Measurements from ENCODE around the gene THAP7.

The THAP7 gene

DNA sequence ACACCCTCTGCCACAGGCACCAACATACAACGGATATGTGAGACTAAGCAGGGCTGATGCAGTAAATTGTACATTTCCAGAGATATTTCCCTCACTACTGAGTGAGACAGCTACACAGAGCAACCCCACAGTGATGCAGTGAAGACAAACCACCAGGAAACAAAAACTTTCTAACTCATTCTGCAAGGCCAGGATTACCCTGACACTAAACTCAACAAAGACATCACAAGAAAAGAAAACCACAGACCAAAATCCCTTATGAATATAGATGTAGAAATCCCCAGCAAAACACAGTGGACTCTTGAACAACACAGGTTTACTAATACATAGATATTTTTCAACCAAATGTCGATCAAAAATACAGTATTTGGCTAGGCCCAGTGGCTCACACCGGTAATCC lies 32.0 kb upstream of the THAP7 start:
- Histone ChIP-seq H3K9ac (ENCODE audit: low read depth, low read length) (no peak overlapping the region), H3K4me2 (ENCODE audit: insufficient read depth, low read length) (no peak overlapping the region), H3K9me3 (ENCODE audit: insufficient read depth, low read length, severe bottlenecking) (no peaks in the 10 kb centered on the region), H4K20me1 (ENCODE audit: insufficient read depth, low read length) (0 out of 2 replicates have a peak, but pooled peaks cover 3% of the 10 kb centered on the region), H3K27me3 (ENCODE audit: insufficient read depth, low read length, poor library complexity) (peaks cover 5% of the 10 kb centered on the region), H2AFZ (ENCODE audit: low read depth, low read length) (no peak overlapping the region), H3K79me2 (ENCODE audit: insufficient read depth, low read length) (no peaks in the 10 kb centered on the region), H3K27ac (ENCODE audit: low read length) (no peak overlapping the region), H3K4me1 (ENCODE audit: insufficient read depth, low read length) (no peaks in the 10 kb centered on the region), H3K36me3 (ENCODE audit: insufficient read depth, low read length) (no peaks in the 10 kb centered on the region), H3K4me3 (ENCODE audit: low read depth in 1 of 2, low read length in 2 of 2) (no peak overlapping the region)
- TF ChIP-seq CTCF (IDR thresholded peaks at IDR 0.05; ENCODE audit: borderline replicate concordance, extremely low read depth, low read length, poor library complexity, severe bottlenecking), result no peak
- no peak for TF ChIP-seq EZH2 (IDR thresholded peaks at IDR 0.05; ENCODE audit: borderline replicate concordance, low read depth, low read length, severe bottlenecking)
- ATAC-seq (ENCODE audit: insufficient read depth, low read depth) (no peak), DNase-seq (no peak)

GRCh38 chr22:21032868-21033688 lies 31.2 kb upstream of the THAP7 start:
- no peak overlapping the region for H3K27ac ChIP-seq (ENCODE audit: low read length)
- H3K9ac ChIP-seq (ENCODE audit: low read depth, low read length), result no peak overlapping the region
- no peaks in the 10 kb centered on the region for H3K9me3 ChIP-seq (ENCODE audit: insufficient read depth, low read length, severe bottlenecking)
- TF ChIP-seq CTCF (IDR thresholded peaks at IDR 0.05; ENCODE audit: borderline replicate concordance, extremely low read depth, low read length, poor library complexity, severe bottlenecking) (no peak), EZH2 (IDR thresholded peaks at IDR 0.05; ENCODE audit: borderline replicate concordance, low read depth, low read length, severe bottlenecking) (no peak)
- H3K27me3 ChIP-seq (ENCODE audit: insufficient read depth, low read length, poor library complexity), result peaks cover 5% of the 10 kb centered on the region
- no peaks in the 10 kb centered on the region for H3K36me3 ChIP-seq (ENCODE audit: insufficient read depth, low read length)
- no peak overlapping the region for H3K4me2 ChIP-seq (ENCODE audit: insufficient read depth, low read length)
- ATAC-seq (ENCODE audit: insufficient read depth, low read depth), result no peak
- 0 out of 2 replicates have a peak, but pooled peaks cover 3% of the 10 kb centered on the region for H4K20me1 ChIP-seq (ENCODE audit: insufficient read depth, low read length)
- H3K4me1 ChIP-seq (ENCODE audit: insufficient read depth, low read length), result no peaks in the 10 kb centered on the region
- H3K79me2 ChIP-seq (ENCODE audit: insufficient read depth, low read length), result no peaks in the 10 kb centered on the region
- no peak for DNase-seq
- no peak overlapping the region for H3K4me3 ChIP-seq (ENCODE audit: low read depth in 1 of 2, low read length in 2 of 2)
- no peak overlapping the region for H2AFZ ChIP-seq (ENCODE audit: low read depth, low read length)

DNA sequence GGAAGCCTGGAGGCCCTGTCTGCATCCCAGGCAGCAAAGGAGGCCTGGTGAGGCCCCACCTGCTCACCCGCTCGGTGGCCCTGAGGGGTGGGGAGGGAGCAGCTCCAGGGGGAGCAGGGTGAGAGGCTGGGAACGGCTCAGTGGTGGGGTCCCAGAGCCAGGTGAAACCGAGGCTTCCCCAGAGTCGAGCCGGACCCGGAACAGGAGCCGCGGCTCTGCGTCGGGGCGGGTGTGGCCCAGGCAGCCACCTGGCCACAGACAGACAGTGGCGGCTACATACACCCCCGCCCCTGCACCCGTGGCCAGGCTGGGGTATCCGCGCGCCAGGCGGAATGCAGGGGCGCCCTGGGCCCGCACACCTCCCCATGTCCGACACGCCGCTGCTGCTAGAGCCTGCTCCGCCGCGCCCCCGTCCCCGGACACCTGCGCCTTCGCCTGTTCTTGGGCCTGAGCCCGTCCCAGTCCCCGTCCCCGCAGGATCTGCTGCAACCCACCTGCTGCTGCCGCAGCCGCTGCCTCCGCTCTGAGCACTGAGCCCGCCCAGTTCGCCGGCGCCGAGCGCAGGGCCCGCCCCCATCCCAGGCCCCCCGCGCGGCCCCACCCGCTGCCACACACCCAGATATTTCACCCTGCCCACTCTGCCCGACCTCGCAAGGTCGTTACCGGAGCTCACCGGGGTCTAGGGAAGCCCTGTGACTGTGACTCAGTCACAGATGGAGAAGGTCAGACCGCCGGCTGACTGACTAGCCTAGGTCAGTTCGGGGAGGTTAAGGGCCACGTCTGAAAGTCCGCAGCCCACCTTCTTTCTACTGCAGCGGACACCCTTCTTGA lies 30.3 kb upstream of the THAP7 start, which contains the start of gene SLC7A4:
TSS of gene SLC7A4 (minus strand) at position 525 of the 831 bp plus-strand sequence. CDS start 749 bp downstream, outside the sequence.
- Histone ChIP-seq H3K9me3 (ENCODE audit: insufficient read depth, low read length, severe bottlenecking) (no peaks in the 10 kb centered on the region), H2AFZ (ENCODE audit: low read depth, low read length) (no peak within 1 kb of the TSS), H3K9ac (ENCODE audit: low read depth, low read length) (no peak within 1 kb of the TSS), H3K4me2 (ENCODE audit: insufficient read depth, low read length) (no peak within 1 kb of the TSS), H4K20me1 (ENCODE audit: insufficient read depth, low read length) (0 out of 2 replicates have a peak, but pooled peaks cover 3% of the 10 kb centered on the region), H3K27ac (ENCODE audit: low read length) (no peak within 1 kb of the TSS), H3K4me3 (ENCODE audit: low read depth in 1 of 2, low read length in 2 of 2) (no peak within 1 kb of the TSS), H3K79me2 (ENCODE audit: insufficient read depth, low read length) (no peaks in the 10 kb centered on the region), H3K4me1 (ENCODE audit: insufficient read depth, low read length) (no peaks in the 10 kb centered on the region), H3K36me3 (ENCODE audit: insufficient read depth, low read length) (no peaks in the 10 kb centered on the region), H3K27me3 (ENCODE audit: insufficient read depth, low read length, poor library complexity) (no peaks in the 10 kb centered on the region)
- no peak for TF ChIP-seq EZH2 (IDR thresholded peaks at IDR 0.05; ENCODE audit: borderline replicate concordance, low read depth, low read length, severe bottlenecking)
- TF ChIP-seq CTCF (IDR thresholded peaks at IDR 0.05; ENCODE audit: borderline replicate concordance, extremely low read depth, low read length, poor library complexity, severe bottlenecking), result no peak
- ATAC-seq (ENCODE audit: insufficient read depth, low read depth) (no peak), DNase-seq (no peak)

Measured in DND-41 (cell line).